Lower lobe of right lung (tissue), 2 donors: ENCODE measurements around the gene ASRGL1. TPM values are rescaled to one million over a fixed set of nuclear protein-coding genes. Genes with fewer than 3 reads are reported as not detected.

ENCODE experiments used
- ATAC-seq, 2 donors: fragments of 200-7000 bp; cut with Tn5 transposase; one replicate each; pipeline ENCODE4 v1.9.1; 2020 to 2022; ENCODE audit warnings: mild to moderate bottlenecking in 2 of 2, moderate library complexity in 2 of 2
- DNase-seq: peaks from one replicate; pipeline ENCODE4 v3.0.0-alpha.2; 2020
- H3K27ac ChIP-seq: fragments of 200-600 bp; one replicate; pipeline ENCODE4 v1.8.0; 2022
- H3K27me3 ChIP-seq: fragments of 200-600 bp; one replicate; pipeline ENCODE4 v1.8.0; 2022; ENCODE audit warnings: low read depth
- H3K36me3 ChIP-seq: fragments of 200-600 bp; one replicate; pipeline ENCODE4 v1.8.0; 2022; ENCODE audit warnings: mild to moderate bottlenecking
- H3K4me1 ChIP-seq: fragments of 200-600 bp; one replicate; pipeline ENCODE4 v1.8.0; 2022
- H3K4me3 ChIP-seq: fragments of 200-600 bp; one replicate; pipeline ENCODE4 v1.8.0; 2022; ENCODE audit warnings: mild to moderate bottlenecking
- H3K9me3 ChIP-seq: fragments of 200-600 bp; one replicate; pipeline ENCODE4 v1.8.0; 2022
- intact Hi-C: fragments of 100-400 bp; cut with DNase I; formaldehyde crosslinking; loops from one replicate; pipeline ENCODE4 v1.11.0; 2022
- total RNA-seq: library from RNA; stranded (reverse); fragmentation: NEBNext Ultra II Directional; extraction: Animal tissue kit (Norgen Biotek cat#: 25700); gene quantifications from one replicate; pipeline ENCODE4 v1.2.1, GENCODE V29; 2021
- TF ChIP-seq, protein P1 (sequence below): fragments of 200-600 bp; IDR thresholded peaks from one replicate; pipeline ENCODE4 v1.8.0; 2022; ENCODE audit warnings: antibody characterized with exemption, mild to moderate bottlenecking
- donor health status: DM: no; HTN: yes; CAD: no; lungs with severe emphysema.

ASRGL1 gene
- total RNA-seq, 1 donor from 2014 or later, result 39.7 TPM

DNA sequence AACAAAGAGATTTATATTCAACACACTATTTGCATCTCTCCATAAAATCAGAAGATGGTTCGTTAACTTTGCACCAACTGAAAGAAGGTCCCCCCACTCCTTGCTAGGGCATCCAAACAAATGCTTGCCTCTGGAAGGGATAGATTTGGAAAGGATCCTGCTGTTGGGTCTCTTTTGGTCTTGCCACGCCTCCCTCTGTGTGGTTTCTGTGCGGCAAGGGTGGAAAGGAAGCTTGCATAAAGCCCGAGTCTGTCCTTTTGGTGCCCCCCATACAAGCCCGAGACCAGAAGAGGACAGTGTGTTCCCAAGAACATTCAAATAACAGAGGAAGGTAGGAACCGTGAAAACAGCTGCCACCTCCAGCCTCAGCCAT, 96.6 kb downstream of the ASRGL1 start:
- Histone ChIP-seq H3K9me3 (no peaks in the 10 kb centered on the region), H3K27me3 (no peaks in the 10 kb centered on the region), H3K36me3 (no peaks in the 10 kb centered on the region), H3K4me1 (peaks cover 47% of the 10 kb centered on the region), H3K4me3 (no peak overlapping the region), H3K27ac (peak overlapping the region; percentile 73)
- ATAC-seq (peak; percentile 26 to 56), DNase-seq (no peak)
- TF ChIP-seq, protein P1, sequence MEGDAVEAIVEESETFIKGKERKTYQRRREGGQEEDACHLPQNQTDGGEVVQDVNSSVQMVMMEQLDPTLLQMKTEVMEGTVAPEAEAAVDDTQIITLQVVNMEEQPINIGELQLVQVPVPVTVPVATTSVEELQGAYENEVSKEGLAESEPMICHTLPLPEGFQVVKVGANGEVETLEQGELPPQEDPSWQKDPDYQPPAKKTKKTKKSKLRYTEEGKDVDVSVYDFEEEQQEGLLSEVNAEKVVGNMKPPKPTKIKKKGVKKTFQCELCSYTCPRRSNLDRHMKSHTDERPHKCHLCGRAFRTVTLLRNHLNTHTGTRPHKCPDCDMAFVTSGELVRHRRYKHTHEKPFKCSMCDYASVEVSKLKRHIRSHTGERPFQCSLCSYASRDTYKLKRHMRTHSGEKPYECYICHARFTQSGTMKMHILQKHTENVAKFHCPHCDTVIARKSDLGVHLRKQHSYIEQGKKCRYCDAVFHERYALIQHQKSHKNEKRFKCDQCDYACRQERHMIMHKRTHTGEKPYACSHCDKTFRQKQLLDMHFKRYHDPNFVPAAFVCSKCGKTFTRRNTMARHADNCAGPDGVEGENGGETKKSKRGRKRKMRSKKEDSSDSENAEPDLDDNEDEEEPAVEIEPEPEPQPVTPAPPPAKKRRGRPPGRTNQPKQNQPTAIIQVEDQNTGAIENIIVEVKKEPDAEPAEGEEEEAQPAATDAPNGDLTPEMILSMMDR, result no peak
- intact Hi-C loops, result no loop called here

- ATAC-seq, result peak in 1 of 2 donors; percentile 18
Observed at GRCh38 chr11:62435846-62436660, 98.8 kb downstream of the ASRGL1 start.

DNA sequence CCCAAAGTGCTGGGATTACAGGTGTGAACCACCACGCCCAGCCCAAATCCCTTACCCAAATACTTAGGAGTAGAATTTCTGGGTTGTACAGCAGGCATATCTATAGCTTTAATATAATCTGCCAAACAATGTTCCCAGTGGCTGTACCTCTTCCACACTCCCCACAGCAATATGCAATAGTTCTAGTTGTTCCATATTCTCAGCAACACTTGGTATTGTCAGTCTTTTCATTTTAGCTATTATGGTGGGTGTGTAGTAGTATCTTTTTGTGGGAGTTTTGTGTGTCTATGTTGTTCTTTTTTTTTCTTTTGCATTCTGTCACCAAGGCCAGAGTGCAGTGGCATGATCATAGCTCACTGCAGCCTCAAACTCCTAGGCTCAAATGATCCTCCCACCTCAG, 100.4 kb downstream of the ASRGL1 start:
- peaks cover 45% of the 10 kb centered on the region for H3K4me1 ChIP-seq
- no peaks in the 10 kb centered on the region for H3K27me3 ChIP-seq
- TF ChIP-seq, protein P1, result no peak
- no peaks in the 10 kb centered on the region for H3K9me3 ChIP-seq
- no peak overlapping the region for H3K4me3 ChIP-seq
- intact Hi-C loops, result no loop called here
- no peak overlapping the region for H3K27ac ChIP-seq
- H3K36me3 ChIP-seq, result no peaks in the 10 kb centered on the region
- no peak for ATAC-seq
- no peak for DNase-seq

More at GRCh38 chr11:62435846-62436660, 98.8 kb downstream of the ASRGL1 start:
- intact Hi-C loops, result no loop called here
- no peak overlapping the region for H3K4me3 ChIP-seq
- DNase-seq, result no peak
- peak overlapping the region; percentile 19 for H3K27ac ChIP-seq
- H3K36me3 ChIP-seq, result no peaks in the 10 kb centered on the region
- H3K27me3 ChIP-seq, result no peaks in the 10 kb centered on the region
- TF ChIP-seq, protein P1, result no peak
- peaks cover 53% of the 10 kb centered on the region for H3K4me1 ChIP-seq
- H3K9me3 ChIP-seq, result no peaks in the 10 kb centered on the region

DNA sequence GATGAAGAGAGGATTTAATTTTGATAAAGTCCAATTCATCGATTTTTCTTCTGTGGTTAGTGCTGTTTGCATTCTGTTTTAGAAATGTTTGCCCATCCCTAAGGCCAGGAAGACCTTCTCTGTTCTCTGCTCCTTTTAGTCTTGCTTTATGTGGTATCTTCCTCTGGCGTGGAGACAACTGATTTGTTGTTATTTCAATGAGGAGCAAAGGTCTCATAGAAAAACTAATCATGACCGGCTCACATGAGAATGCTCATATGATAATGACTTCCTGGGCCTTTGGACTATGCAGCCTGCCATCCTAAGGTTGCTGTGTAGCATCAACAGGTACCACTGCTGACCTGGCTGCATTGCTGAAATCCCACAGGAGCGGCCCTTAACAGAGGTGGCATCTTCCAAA, 101.4 kb downstream of the ASRGL1 start:
- Histone ChIP-seq H3K4me1 (peaks cover 44% of the 10 kb centered on the region), H3K36me3 (no peaks in the 10 kb centered on the region), H3K27me3 (no peaks in the 10 kb centered on the region), H3K27ac (no peak overlapping the region), H3K4me3 (no peak overlapping the region), H3K9me3 (no peaks in the 10 kb centered on the region)
- TF ChIP-seq, protein P1, result no peak
- ATAC-seq (no peak), DNase-seq (no peak)
- intact Hi-C loops, result no loop called here

GRCh38 chr11:62439785-62440602, 102.7 kb downstream of the ASRGL1 start:
- peak overlapping the region; percentile 79 for H3K27ac ChIP-seq
- H3K36me3 ChIP-seq, result no peaks in the 10 kb centered on the region
- no peak overlapping the region for H3K4me3 ChIP-seq
- no peaks in the 10 kb centered on the region for H3K27me3 ChIP-seq
- TF ChIP-seq, protein P1, result no peak
- peak in 1 of 2 donors; percentile 28 for ATAC-seq
- H3K4me1 ChIP-seq, result peaks cover 49% of the 10 kb centered on the region
- intact Hi-C loops, result no loop called here
- DNase-seq, result no peak
- H3K9me3 ChIP-seq, result no peaks in the 10 kb centered on the region

Other genes starting within 250 kb of the ASRGL1 start
- gene INCENP, start 213.4 kb upstream of the ASRGL1 start, total RNA-seq, result 21.6 TPM
- not detected for gene SCGB1D1, start 147.2 kb upstream of the ASRGL1 start, total RNA-seq
- gene SCGB2A1, start 128.8 kb upstream of the ASRGL1 start, total RNA-seq, result 2.5 TPM
- gene SCGB1D2, start 95.2 kb upstream of the ASRGL1 start, total RNA-seq, result not detected
- not detected for gene SCGB2A2, start 67.3 kb upstream of the ASRGL1 start, total RNA-seq
- not detected for gene SCGB1D4, start 38.4 kb upstream of the ASRGL1 start, total RNA-seq
- 3,364 TPM for gene SCGB1A1, start 81.6 kb downstream of the ASRGL1 start, total RNA-seq
- 809 TPM for gene AHNAK, start 209.4 kb downstream of the ASRGL1 start, total RNA-seq
- 899 TPM for gene EEF1G, start 236.4 kb downstream of the ASRGL1 start, total RNA-seq